ENCODE results near the gene TNFRSF25. TPM values are rescaled to one million over a fixed set of nuclear protein-coding genes. Genes with fewer than 3 reads are reported as not detected.

TNFRSF25 gene
- total and polyA plus RNA-seq, 10 of the 15 experiments (the other 5 are each of a cell fraction or from before 2014, with no cell fraction given) = 0.23 to 8.6 (median 0.46) TPM; not detected in 5

DNA sequence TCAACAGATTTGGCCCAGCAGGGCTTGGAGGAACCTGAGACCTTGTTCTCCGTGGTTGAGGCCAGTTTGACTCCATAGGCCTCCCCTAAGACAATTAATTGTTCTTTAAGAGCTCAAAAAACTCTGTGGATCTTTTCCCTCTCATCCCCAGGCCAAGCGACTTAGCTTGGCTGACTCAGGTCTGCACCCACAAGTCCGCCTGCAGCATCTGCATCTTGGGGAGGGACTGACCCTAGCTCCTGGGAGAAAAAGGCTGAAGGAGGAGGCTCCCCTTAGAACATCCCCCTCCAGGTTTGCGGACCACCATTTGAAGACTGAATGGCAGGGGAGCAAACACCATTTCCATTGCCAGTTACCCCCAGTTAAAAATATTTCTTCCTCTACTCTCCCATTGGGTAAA is 44.7 kb downstream of the TNFRSF25 start:
- Histone ChIP-seq H3K79me2 (ENCODE audit: control insufficient read depth, insufficient read depth, low read length) (no peaks in the 10 kb centered on the region), H3K27me3 (replicated peaks in 1 of 2; ENCODE audit: control insufficient read depth in 2 of 2, insufficient read depth in 2 of 2, low read length in 1 of 2) (peaks cover 22% of the 10 kb centered on the region in 2 experiments; a peak in 3 of 4 replicates), H3K9ac (ENCODE audit: control insufficient read depth, insufficient read depth, low read length) (no peak overlapping the region), H3K36me3 (ENCODE audit: control insufficient read depth in 2 of 2, insufficient read depth in 2 of 2, low read length in 1 of 2) (no peaks in the 10 kb centered on the region), H3K9me3 (replicated peaks; ENCODE audit: control insufficient read depth, insufficient read depth, low read length) (no peaks in the 10 kb centered on the region), H3K27ac (ENCODE audit: control insufficient read depth, insufficient read depth) (no peak overlapping the region), H3K4me2 (ENCODE audit: control insufficient read depth, insufficient read depth) (no peak overlapping the region), H2AFZ (ENCODE audit: control insufficient read depth, low read depth, low read length) (no peak overlapping the region), H4K20me1 (ENCODE audit: control insufficient read depth, insufficient read depth) (no peaks in the 10 kb centered on the region; the same call in 1 of the 2 replicates), H3K4me1 (ENCODE audit: control insufficient read depth, insufficient read depth, low read length) (peaks cover 4% of the 10 kb centered on the region; the same call in 1 of the 2 replicates), H3K4me3 (no peak overlapping the region)
- intact Hi-C loops (cut with micrococcal nuclease; ENCODE audit: unreplicated experiment) (no loop called here), in situ Hi-C loops (cut with MboI) (no loop called here)
- no TSS peak for BruUV-seq (replicated peaks)
- no peak for DNase-seq (ENCODE audit: low read depth, low spot score)
- no peak for ATAC-seq
- TF ChIP-seq ZZZ3 (IDR thresholded peaks at IDR 0.05; ENCODE audit: control insufficient read depth, insufficient read length, low read depth) (no peak), RELA (IDR thresholded peaks at IDR 0.05; ENCODE audit: borderline replicate concordance, partially characterized antibody) (no peak), SPI1 (IDR thresholded peaks at IDR 0.05; ENCODE audit: borderline replicate concordance, insufficient read depth, low read depth, low read length) (no peak), ESRRA (IDR thresholded peaks at IDR 0.05; ENCODE audit: low read length) (no peak), CTCF (IDR thresholded peaks at IDR 0.05 in 2 of 3, conservative IDR thresholded peaks at IDR 0.05 in 1 of 3; ENCODE audit: control insufficient read depth in 2 of 3, extremely low read depth in 1 of 3, insufficient read depth in 1 of 3, low read depth in 3 of 3, low read length in 3 of 3) (no peak), HDAC6 (IDR thresholded peaks at IDR 0.05; ENCODE audit: unreplicated experiment) (no peak)
- FAIRE-seq = no peak
- CTCF ChIA-PET = interaction anchor here (2.6 to 10.9 kb wide), 2 partner anchors 15 to 19 kb away, joined by 10 to 137 read pairs; no protein-coding TSS in a partner anchor
- RAD21 ChIA-PET (ENCODE audit: unreplicated experiment) = interaction anchor here (3.9 kb wide), 1 partner anchor 17 kb away, joined by 44 read pairs; no protein-coding TSS in a partner anchor
- WGBS (ENCODE audit: insufficient coverage, insufficient replicate concordance, low lambda C conversion rate, missing lambda C conversion rate) = 37% methylated on average over 4 of the region's 4 CpGs
- SMC1A ChIA-PET (ENCODE audit: uncharacterized antibody, unreplicated experiment) = no interaction called here
- POLR2A ChIA-PET = interaction anchor here (0.6 to 1.1 kb wide), 3 partner anchors 14 to 59 kb away, joined by 3 to 4 read pairs (median 3); no protein-coding TSS in a partner anchor
